GM12878 (cell line): ENCODE results near the gene DELE1.

Experiments used
- JUND ChIP-seq: IDR thresholded peaks from 2 replicates; pipeline ENCODE4 v1.6.1; 2012; ENCODE audit warnings: low read depth, mild to moderate bottlenecking, low read length, improper control_type of control experiment, moderate library complexity
- NFYB ChIP-seq: IDR thresholded peaks from 2 replicates; pipeline ENCODE4 v1.6.1; 2011; ENCODE audit warnings: low read depth, mild to moderate bottlenecking, low read length, improper control_type of control experiment, moderate library complexity; ENCODE audit not compliant: insufficient read depth
- POLR2A ChIP-seq: IDR thresholded peaks from 2 replicates; pipeline ENCODE4 v1.6.1; 2011; ENCODE audit warnings: low read depth, mild to moderate bottlenecking, low read length
- POLR2AphosphoS5 ChIP-seq: IDR thresholded peaks from 2 replicates; pipeline ENCODE4 v1.6.1; 2011; ENCODE audit warnings: mild to moderate bottlenecking, low read length, inconsistent platforms
- YY1 ChIP-seq: IDR thresholded peaks from 2 replicates; pipeline ENCODE4 v1.6.1; 2011; ENCODE audit warnings: low read depth, mild to moderate bottlenecking, low read length
- TF ChIP-seq, protein P1 (sequence below), 3 experiments: IDR thresholded peaks in 2 of 3; conservative IDR thresholded peaks in 1 of 3; 2 replicates each; pipeline ENCODE4 v1.5.1; 2011; ENCODE audit warnings: low read depth in 3 of 3, low read length in 3 of 3, mild to moderate bottlenecking in 3 of 3, control low read depth in 2 of 3, moderate library complexity in 2 of 3, inconsistent platforms in 1 of 3, mixed read lengths in 1 of 3; ENCODE audit not compliant: control insufficient read depth in 2 of 3, insufficient read depth in 1 of 3; ENCODE audit errors: extremely low read depth in 1 of 3
- TF ChIP-seq, protein P2 (sequence below): fragments of 450-650 bp; IDR thresholded peaks from 2 replicates; pipeline ENCODE4 v1.6.1; 2017; ENCODE audit warnings: low read depth, mild to moderate bottlenecking, moderate library complexity

DNA sequence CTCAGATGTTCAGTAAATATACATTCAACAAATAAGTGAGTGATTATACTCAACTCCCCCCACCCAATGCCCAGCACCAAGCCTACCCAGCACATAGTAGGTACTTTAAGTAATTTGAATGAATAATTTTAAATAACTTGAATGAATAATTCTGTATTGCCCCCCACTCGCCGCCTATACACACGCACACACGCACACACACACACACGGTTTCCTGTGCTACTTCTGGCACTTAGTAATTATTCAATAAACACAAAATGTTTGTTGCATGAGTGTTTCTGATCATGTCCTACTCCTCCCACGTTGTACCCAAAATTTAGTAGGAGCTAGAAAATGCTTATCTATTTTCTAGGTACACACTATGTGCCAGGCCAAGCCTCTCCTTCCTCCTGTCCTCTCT lies 18.1 kb downstream of the DELE1 start:
- TF ChIP-seq, protein P1, sequence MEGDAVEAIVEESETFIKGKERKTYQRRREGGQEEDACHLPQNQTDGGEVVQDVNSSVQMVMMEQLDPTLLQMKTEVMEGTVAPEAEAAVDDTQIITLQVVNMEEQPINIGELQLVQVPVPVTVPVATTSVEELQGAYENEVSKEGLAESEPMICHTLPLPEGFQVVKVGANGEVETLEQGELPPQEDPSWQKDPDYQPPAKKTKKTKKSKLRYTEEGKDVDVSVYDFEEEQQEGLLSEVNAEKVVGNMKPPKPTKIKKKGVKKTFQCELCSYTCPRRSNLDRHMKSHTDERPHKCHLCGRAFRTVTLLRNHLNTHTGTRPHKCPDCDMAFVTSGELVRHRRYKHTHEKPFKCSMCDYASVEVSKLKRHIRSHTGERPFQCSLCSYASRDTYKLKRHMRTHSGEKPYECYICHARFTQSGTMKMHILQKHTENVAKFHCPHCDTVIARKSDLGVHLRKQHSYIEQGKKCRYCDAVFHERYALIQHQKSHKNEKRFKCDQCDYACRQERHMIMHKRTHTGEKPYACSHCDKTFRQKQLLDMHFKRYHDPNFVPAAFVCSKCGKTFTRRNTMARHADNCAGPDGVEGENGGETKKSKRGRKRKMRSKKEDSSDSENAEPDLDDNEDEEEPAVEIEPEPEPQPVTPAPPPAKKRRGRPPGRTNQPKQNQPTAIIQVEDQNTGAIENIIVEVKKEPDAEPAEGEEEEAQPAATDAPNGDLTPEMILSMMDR (IDR thresholded peaks at IDR 0.05 in 2 of 3, conservative IDR thresholded peaks at IDR 0.05 in 1 of 3; ENCODE audit: control insufficient read depth in 2 of 3, extremely low read depth in 1 of 3, insufficient read depth in 1 of 3, low read depth in 3 of 3, low read length in 3 of 3) = no peak
- TF ChIP-seq, protein P2, sequence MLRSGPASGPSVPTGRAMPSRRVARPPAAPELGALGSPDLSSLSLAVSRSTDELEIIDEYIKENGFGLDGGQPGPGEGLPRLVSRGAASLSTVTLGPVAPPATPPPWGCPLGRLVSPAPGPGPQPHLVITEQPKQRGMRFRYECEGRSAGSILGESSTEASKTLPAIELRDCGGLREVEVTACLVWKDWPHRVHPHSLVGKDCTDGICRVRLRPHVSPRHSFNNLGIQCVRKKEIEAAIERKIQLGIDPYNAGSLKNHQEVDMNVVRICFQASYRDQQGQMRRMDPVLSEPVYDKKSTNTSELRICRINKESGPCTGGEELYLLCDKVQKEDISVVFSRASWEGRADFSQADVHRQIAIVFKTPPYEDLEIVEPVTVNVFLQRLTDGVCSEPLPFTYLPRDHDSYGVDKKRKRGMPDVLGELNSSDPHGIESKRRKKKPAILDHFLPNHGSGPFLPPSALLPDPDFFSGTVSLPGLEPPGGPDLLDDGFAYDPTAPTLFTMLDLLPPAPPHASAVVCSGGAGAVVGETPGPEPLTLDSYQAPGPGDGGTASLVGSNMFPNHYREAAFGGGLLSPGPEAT = no peak
- TF ChIP-seq POLR2A = no peak
- TF ChIP-seq NFYB = no peak
- TF ChIP-seq YY1 = no peak
- no peak for TF ChIP-seq JUND
- no peak for TF ChIP-seq POLR2AphosphoS5
